Liver (tissue), 3 donors: Measurements from ENCODE around the gene GSTA2.

Experiments used
- CTCF ChIP-seq: fragments of 150-350 bp; IDR thresholded peaks from 2 replicates; pipeline ENCODE4 v1.5.1; 2017; ENCODE audit warnings: improper control_type of control experiment, low read depth, low read length; ENCODE audit not compliant: missing input control
- HNF4A ChIP-seq, 2 donors: conservative IDR thresholded peaks; 2 replicates each; pipeline ENCODE4 v1.6.1; 2016; ENCODE audit warnings: antibody characterized with exemption in 2 of 2, mild to moderate bottlenecking in 2 of 2
- ZBTB33 ChIP-seq: IDR thresholded peaks from 2 replicates; pipeline ENCODE4 v1.6.1; 2016; ENCODE audit warnings: antibody characterized with exemption
- donor health status: healthy.
- donor health status: healthy.

GRCh38 chr6:52727908-52728307, 35.4 kb downstream of the GSTA2 start:
- no peak for TF ChIP-seq ZBTB33
- TF ChIP-seq CTCF: no peak
- TF ChIP-seq HNF4A (conservative IDR thresholded peaks at IDR 0.05): no peak
